Memory B cell (primary cell): ENCODE data around the gene COL20A1.

Experiments used
- ATAC-seq: fragments of 150-1000 bp; cut with Tn5 transposase; 2 replicates; pipeline ENCODE4 v1.10.0; 2021; ENCODE audit warnings: low read depth, mild to moderate bottlenecking, moderate library complexity
- DNase-seq, 2 donors: peaks; one replicate each; pipeline ENCODE4 v3.0.0; 2022; ENCODE audit warnings: low spot score in 2 of 2
- H3K27ac Mint-ChIP-seq: one replicate; pipeline ENCODE4 v1.8.0; 2022; ENCODE audit warnings: mild to moderate bottlenecking, moderate library complexity, mixed read lengths
- H3K27me3 Mint-ChIP-seq: one replicate; pipeline ENCODE4 v1.8.0; 2022; ENCODE audit warnings: mixed read lengths
- H3K36me3 Mint-ChIP-seq: one replicate; pipeline ENCODE4 v1.8.0; 2022; ENCODE audit warnings: mild to moderate bottlenecking, mixed read lengths
- H3K4me1 Mint-ChIP-seq: one replicate; pipeline ENCODE4 v1.8.0; 2022; ENCODE audit warnings: mixed read lengths
- H3K4me3 Mint-ChIP-seq: one replicate; pipeline ENCODE4 v1.8.0; 2022; ENCODE audit warnings: mild to moderate bottlenecking, moderate library complexity, mixed read lengths
- H3K9me3 Mint-ChIP-seq: one replicate; pipeline ENCODE4 v1.8.0; 2022; ENCODE audit warnings: mixed read lengths

The COL20A1 gene

GRCh38 chr20:63365601-63366389, 72.8 kb downstream of the COL20A1 start:
- H3K4me3 Mint-ChIP-seq, result no peak overlapping the region
- H3K4me1 Mint-ChIP-seq, result peaks cover 9% of the 10 kb centered on the region
- no peaks in the 10 kb centered on the region for H3K9me3 Mint-ChIP-seq
- no peak overlapping the region for H3K27ac Mint-ChIP-seq
- ATAC-seq (no peak), DNase-seq (no peak)
- peaks cover 19% of the 10 kb centered on the region for H3K27me3 Mint-ChIP-seq
- no peaks in the 10 kb centered on the region for H3K36me3 Mint-ChIP-seq

DNA sequence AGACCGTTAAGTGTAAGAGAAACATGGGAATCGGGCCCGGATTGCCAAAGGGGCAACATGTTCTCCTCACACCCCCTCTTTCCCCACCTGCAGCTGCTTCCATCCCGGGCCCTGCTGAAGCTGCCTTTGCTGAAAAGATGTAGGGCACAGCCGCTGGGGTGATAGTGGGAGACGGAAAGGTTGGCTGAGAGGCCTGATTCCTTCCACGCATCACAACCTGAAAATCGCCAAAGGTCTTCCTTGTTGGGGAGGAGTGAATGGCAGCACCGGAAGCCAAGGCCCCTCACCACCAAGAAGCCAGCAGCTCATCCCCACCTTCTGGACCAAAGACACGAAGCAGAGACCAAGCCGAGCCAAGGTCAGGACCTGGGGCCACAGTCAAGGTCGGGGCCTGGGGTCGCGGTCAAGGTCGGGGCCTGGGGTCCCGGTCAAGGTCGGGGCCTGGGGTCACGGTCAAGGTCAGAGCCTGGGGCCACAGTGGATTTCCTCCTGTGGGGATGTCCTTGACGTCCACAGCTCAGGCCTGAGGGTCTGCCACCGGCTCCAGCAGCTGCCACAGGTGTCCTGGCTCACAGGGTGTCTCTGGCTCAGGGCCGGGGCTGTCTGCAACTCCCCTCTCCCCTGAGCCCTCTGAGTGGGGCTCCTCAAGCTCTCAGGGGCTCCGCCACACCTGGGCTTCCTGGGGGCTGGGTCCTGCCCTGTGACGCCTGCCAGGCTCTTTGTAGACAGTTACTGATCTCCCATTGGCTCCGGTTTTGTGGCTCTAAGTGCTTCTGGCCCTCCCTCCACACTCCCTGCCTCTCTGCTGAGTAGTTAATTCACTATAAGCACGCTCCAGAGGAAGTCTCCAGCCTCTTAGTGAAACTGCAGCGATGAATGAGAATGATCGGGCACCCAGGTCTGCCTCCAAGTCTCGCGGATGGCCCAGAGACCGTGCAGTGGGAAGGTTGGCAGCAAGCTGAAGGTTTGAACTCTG, 73.7 kb downstream of the COL20A1 start:
- ATAC-seq (no peak), DNase-seq (no peak)
- peaks cover 21% of the 10 kb centered on the region for H3K27me3 Mint-ChIP-seq
- no peaks in the 10 kb centered on the region for H3K36me3 Mint-ChIP-seq
- H3K4me3 Mint-ChIP-seq, result no peak overlapping the region
- H3K27ac Mint-ChIP-seq, result no peak overlapping the region
- H3K9me3 Mint-ChIP-seq, result no peaks in the 10 kb centered on the region
- peaks cover 9% of the 10 kb centered on the region for H3K4me1 Mint-ChIP-seq

- DNase-seq (no peak), ATAC-seq (no peak)
- peaks cover 4% of the 10 kb centered on the region for H3K4me1 Mint-ChIP-seq
- H3K9me3 Mint-ChIP-seq, result no peaks in the 10 kb centered on the region
- H3K27ac Mint-ChIP-seq, result no peak overlapping the region
- no peaks in the 10 kb centered on the region for H3K36me3 Mint-ChIP-seq
- no peak overlapping the region for H3K4me3 Mint-ChIP-seq
- H3K27me3 Mint-ChIP-seq, result peaks cover 17% of the 10 kb centered on the region
These were observed 74.6 kb downstream of the COL20A1 start for GRCh38 chr20:63367446-63368055.

DNA sequence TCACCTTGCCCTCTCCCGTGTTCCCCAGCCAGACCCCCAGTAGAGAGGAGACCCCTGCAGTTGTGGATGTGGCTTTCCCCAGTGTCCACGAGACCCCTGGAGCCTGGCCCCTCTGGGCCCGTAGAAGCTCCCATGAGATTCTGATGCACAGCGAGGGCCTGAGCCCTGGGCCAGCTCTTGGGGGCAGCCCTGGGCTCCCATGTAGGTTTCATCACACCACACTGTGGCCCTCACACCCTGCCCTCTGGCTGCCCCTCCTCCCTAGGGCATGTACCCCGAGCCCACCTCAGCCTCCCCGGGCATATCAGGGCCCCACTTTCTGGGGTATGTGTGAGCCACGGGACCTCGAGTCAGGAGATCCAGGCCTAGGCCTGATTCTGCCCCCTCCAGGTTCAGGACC, 75.2 kb downstream of the COL20A1 start:
- Mint-ChIP-seq H3K36me3 (no peaks in the 10 kb centered on the region), H3K4me1 (no peaks in the 10 kb centered on the region), H3K4me3 (no peak overlapping the region), H3K9me3 (no peaks in the 10 kb centered on the region), H3K27ac (no peak overlapping the region), H3K27me3 (peaks cover 17% of the 10 kb centered on the region)
- ATAC-seq (no peak), DNase-seq (no peak)

- no peaks in the 10 kb centered on the region for H3K9me3 Mint-ChIP-seq
- H3K27me3 Mint-ChIP-seq, result peaks cover 17% of the 10 kb centered on the region
- H3K27ac Mint-ChIP-seq, result no peak overlapping the region
- no peak overlapping the region for H3K4me3 Mint-ChIP-seq
- H3K4me1 Mint-ChIP-seq, result no peaks in the 10 kb centered on the region
- no peak for DNase-seq
- no peaks in the 10 kb centered on the region for H3K36me3 Mint-ChIP-seq
- no peak for ATAC-seq
These were observed 76.1 kb downstream of the COL20A1 start for GRCh38 chr20:63369024-63369530.

DNA sequence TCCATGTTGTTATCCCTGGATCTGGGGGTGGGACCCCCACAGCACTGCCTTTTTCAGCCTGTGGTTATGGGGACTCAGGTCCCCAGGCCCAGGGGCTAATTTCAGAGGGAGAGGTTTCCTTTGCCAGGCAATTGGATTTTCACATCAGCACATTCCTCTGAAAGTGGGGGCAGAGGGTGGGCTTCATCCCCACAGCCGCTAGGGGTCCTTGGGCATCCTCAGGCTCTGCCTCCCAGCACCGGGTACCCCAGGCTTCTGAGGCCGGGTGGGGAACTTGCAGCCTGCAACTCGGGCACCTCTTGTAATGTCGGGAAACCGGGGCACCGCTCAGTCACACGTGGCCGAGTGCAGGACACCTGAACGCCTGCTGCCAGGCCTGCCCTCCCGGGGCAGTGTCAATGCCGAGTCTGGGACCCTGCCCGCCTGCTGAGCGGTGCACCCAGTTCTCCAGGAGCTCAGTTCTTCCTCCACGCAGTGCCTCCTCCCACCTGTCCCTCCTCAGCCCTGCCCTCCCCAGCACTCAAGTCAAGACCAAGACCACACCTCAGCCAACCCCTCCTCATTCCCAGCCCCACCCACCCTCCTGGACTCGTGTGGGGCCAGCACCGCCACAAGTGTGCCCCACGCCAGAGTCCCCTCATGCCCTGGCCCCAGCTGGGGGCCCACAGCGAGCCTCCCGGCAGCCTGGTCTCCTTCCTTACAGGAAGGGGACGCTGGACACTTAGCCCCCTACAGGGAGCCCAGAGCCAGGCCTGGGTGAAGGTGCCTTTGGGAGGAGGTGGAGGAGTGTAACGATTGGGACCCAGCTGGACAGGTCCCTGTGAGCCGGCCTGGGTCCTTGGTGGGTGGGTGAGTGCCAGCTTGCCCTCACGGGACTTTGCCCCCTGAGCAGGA, 77.0 kb downstream of the COL20A1 start:
- Mint-ChIP-seq H3K27me3 (peaks cover 15% of the 10 kb centered on the region), H3K9me3 (no peaks in the 10 kb centered on the region), H3K36me3 (no peaks in the 10 kb centered on the region), H3K27ac (no peak overlapping the region), H3K4me1 (no peaks in the 10 kb centered on the region), H3K4me3 (no peak overlapping the region)
- ATAC-seq (no peak), DNase-seq (no peak)

- no peak for DNase-seq
- H3K4me3 Mint-ChIP-seq, result no peak overlapping the region
- no peaks in the 10 kb centered on the region for H3K9me3 Mint-ChIP-seq
- ATAC-seq, result no peak
- no peaks in the 10 kb centered on the region for H3K36me3 Mint-ChIP-seq
- H3K27ac Mint-ChIP-seq, result no peak overlapping the region
- peaks cover 12% of the 10 kb centered on the region for H3K27me3 Mint-ChIP-seq
- no peaks in the 10 kb centered on the region for H3K4me1 Mint-ChIP-seq
These were observed 77.7 kb downstream of the COL20A1 start for GRCh38 chr20:63370618-63371187.

GRCh38 chr20:63371291-63371865, 78.4 kb downstream of the COL20A1 start:
- Mint-ChIP-seq H3K4me1 (no peaks in the 10 kb centered on the region), H3K36me3 (no peaks in the 10 kb centered on the region), H3K27ac (no peak overlapping the region), H3K9me3 (no peaks in the 10 kb centered on the region), H3K4me3 (no peak overlapping the region), H3K27me3 (peaks cover 11% of the 10 kb centered on the region)
- DNase-seq, result no peak
- no peak for ATAC-seq

DNA sequence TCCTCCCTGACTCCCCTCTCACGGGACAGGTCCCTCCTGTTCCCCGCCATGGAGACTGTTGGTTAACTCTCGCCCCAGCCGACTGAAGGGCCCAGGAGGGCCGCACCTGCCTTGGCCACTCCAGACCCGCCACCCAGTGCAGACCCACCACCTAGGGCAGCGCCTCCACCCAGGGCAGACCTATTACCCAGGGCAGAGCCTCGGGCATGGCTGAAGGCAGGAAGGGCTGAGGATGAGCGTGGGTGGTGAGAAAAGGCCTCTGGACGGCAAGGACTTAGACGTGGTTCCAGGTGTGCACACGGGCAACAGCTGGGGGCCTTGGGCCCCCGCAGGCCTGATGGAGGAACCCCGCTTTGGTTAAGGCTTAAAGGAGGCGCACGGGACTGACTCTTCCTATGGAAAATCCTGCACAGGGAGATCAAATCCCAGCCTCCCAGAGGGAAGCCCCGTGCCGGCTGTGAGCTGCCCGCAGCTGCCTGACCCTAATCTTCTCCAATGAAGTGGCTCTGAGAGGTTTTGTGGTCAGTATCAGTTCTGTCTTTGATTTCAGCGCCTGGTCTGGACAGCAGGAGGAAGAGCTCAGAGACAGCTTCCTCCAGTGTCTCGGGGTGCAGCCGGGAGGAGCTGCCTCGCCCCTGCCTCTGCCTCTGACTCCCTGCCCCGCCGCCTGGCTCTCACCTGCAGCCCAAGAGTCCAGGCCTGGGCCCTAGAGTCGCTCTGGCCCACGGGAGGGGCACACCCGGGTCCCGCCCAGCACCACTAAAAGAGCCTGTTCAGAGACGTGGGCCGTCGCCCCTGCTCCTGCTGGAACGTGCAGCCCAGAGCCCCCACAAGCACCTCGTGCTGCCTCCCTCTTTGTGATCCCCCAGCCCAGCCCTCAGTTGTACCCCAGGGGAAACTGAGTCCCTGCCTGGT, 80.2 kb downstream of the COL20A1 start:
- Mint-ChIP-seq H3K4me3 (no peak overlapping the region), H3K4me1 (no peaks in the 10 kb centered on the region), H3K27me3 (peaks cover 15% of the 10 kb centered on the region), H3K36me3 (no peaks in the 10 kb centered on the region), H3K27ac (no peak overlapping the region), H3K9me3 (no peaks in the 10 kb centered on the region)
- no peak for ATAC-seq
- DNase-seq, result no peak

GRCh38 chr20:63373996-63374395, 81.0 kb downstream of the COL20A1 start:
- no peak for ATAC-seq
- Mint-ChIP-seq H3K4me1 (no peaks in the 10 kb centered on the region), H3K36me3 (no peaks in the 10 kb centered on the region), H3K4me3 (no peak overlapping the region), H3K27ac (no peak overlapping the region), H3K27me3 (peaks cover 16% of the 10 kb centered on the region), H3K9me3 (no peaks in the 10 kb centered on the region)
- DNase-seq, result no peak

- Mint-ChIP-seq H3K36me3 (no peaks in the 10 kb centered on the region), H3K27me3 (peaks cover 19% of the 10 kb centered on the region), H3K4me3 (no peak overlapping the region), H3K4me1 (no peaks in the 10 kb centered on the region), H3K9me3 (no peaks in the 10 kb centered on the region), H3K27ac (no peak overlapping the region)
- DNase-seq, result no peak
- ATAC-seq, result no peak
These were observed 81.5 kb downstream of the COL20A1 start for GRCh38 chr20:63374504-63374903.

- H3K36me3 Mint-ChIP-seq, result no peaks in the 10 kb centered on the region
- H3K4me1 Mint-ChIP-seq, result no peaks in the 10 kb centered on the region
- no peak overlapping the region for H3K4me3 Mint-ChIP-seq
- H3K27me3 Mint-ChIP-seq, result peaks cover 23% of the 10 kb centered on the region
- no peak overlapping the region for H3K27ac Mint-ChIP-seq
- DNase-seq (no peak), ATAC-seq (no peak)
- no peaks in the 10 kb centered on the region for H3K9me3 Mint-ChIP-seq
These were observed 82.5 kb downstream of the COL20A1 start for GRCh38 chr20:63375438-63375837.
